IPS-NIHi7 (cell line): ENCODE measurements around the gene REEP2.
"Not testable (repeated sequence)": the region's sequence is repeated elsewhere in the genome, so short reads cannot be mapped to it uniquely, and the experiment has no call there.

Experiments used
- DNase-seq: peaks from one replicate; pipeline ENCODE4 v3.0.0; 2012; ENCODE audit warnings: mixed read lengths; ENCODE audit errors: extremely low spot score

REEP2 gene

DNA sequence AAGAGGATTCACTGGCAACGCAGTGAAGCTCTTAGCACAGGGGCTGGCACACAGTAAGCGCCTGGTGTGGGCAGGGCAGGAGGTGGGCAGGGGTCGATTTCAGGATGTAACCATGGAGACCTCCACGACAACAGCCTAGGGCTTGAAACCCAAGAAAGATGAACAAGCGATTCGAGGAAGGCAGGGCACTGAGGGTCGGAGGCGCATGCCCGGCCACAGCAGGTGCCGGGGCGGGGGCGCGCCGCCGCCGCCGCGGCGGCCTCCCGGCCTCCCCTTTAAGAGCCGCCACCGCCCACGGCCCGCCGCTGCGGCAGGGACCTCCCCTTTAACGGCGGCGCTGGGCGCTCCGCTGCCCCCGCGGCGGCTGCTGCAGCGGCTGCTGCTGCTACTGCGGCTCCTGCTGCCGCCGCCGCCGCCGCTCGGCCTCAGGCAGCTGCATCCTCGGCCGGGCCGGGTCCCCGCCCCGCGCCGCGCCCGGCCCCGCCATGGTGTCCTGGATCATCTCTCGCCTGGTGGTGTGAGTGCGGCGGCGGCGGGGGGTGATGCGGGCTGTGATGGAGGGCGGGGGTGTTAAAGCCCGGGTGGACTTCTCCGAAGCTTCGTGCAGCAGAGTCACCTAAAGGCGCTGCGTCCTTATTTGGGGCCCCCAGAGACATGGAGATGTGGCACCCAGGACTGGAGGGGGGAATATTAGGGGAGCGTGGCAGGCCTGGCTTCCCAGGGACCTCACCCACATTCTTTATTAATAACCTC lies at the start of gene REEP2:
Gene REEP2 (plus strand): TSS at position 334 of the 753 bp plus-strand sequence. CDS start 152 bp downstream, at position 486.
- peak; percentile 93 for DNase-seq

GRCh38 chr5:138389332-138389731 lies 49.5 kb upstream of the REEP2 start:
- DNase-seq: no peak

GRCh38 chr5:138389911-138390310 lies 48.9 kb upstream of the REEP2 start:
- DNase-seq: not testable (repeated sequence)

- no peak for DNase-seq
Observed at GRCh38 chr5:138391859-138392386, 46.9 kb upstream of the REEP2 start.

DNA sequence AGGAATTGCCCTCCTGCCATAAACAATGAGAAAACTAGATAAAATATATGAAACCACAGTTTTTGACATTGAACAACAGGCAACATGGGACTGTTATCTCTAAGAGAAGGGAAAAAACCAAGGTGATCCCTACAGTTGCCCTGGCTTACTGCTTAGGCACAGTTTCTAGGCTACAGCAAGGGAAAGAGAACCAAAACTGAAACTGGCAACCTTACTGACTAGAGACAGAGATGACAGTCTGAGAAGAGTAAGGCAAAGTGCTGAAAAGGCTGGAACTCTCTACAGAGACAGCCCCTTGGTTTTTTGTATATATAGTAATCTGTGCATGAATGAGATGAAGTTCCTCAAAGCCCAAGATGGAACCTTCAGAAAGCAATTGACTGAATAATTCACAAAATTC lies 36.2 kb upstream of the REEP2 start:
- DNase-seq: no peak

DNA sequence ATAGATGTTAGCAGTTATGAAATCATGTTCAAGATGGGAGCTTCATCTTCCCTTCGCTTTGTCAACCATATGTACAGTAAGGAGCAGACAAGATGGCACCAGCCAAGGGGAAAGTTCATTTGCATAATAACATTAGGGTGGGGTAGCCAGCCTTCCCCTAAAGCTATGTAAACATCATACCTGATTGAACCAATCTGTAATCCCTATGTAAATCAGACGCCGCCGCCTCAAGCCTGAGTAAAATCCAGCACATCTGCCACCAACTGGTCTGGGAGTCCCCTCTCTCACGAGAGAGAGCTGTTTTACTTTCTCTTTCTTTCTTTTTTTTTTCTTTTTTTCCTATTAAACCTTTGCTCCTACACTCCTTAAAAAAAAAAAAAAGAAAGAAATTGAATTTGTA lies 30.8 kb upstream of the REEP2 start:
- no peak for DNase-seq

DNA sequence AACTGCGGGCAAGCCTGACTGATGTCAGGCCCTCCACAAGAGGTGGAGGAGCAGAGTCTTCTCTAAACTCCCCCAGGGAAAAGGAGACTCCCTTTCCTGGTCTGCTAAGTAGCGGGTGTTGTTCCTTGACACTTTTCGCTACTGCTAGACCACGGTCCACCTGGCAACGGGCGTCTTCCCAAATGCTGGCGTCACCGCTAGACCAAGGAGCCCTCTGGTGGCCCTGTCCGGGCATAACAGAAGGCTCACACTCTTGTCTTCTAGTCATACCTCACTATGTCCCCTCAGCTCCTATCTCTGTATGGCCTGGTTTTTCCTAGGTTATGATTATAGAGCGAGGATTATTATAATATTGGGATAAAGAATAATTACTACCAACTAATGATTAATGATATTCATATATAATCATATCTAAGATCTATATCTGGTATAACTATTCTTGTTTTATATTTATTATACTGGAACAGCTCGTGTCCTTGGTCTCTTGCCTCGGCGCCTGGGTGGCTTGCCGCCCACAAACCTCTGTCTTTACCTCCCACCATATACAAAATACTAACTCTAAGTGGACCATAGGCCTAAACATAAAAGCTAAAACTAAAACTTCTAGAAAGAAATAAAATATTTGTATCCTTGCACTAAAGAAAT lies 27.7 kb upstream of the REEP2 start:
- not testable (repeated sequence) for DNase-seq

GRCh38 chr5:138418444-138418843 lies 20.4 kb upstream of the REEP2 start:
- no peak for DNase-seq

DNA sequence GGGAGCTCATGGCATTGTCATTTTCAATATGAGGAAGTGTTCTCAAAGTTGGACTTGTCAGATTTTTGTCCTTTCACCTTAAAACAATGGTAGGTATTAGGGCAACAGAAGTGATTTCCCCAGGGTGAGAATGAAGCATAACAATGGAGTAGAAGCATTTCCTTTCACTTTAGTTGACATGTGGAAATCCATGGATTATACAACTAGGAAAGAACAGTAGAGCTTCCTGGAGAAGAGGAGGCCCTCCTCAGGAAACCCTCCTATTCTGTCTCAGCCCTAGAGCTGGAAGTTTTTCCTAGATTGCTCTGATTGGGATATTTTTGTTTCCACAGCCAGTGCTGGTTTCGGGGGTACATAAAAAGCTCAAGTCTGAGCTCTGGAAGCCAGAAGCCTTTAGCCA lies 13.8 kb upstream of the REEP2 start:
- DNase-seq: no peak

GRCh38 chr5:138435943-138436342 lies 2.9 kb upstream of the REEP2 start:
- DNase-seq: no peak

DNA sequence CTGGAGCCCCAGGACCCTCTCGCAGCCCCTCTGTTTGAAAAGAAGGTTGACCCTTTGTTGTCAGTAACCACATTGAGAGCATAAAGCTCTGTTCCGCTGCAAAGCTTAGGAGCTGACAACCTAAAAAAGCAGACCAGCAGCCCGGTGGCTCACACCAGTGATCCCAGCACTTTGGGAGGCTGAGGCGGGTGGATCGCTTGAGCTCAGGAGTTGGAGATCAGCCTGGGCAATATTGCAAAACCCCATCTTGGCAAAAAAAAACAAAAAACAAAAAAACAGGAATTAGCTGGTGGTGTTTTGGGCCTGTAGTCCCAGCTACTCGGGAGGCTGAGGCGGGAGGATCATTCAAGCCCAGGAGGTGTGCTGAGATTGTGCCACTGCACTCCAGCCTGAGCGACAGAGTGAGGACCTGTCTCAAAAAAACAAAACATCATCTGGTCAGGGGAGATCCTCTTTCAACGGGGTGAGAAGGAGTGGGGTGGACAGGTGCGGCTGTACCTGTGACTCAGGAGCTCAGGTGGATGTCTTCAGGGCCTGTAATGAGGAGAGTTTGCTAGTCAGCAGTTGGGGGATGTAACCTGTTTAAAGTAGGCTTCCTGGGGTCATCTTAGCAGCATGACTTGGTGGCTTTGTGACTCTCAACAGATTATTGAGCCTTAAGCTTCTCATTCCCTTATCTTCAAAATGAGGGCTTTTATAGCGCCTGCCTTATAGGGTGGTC lies 694 bp upstream of the REEP2 start:
- DNase-seq: peak; percentile 38

DNA sequence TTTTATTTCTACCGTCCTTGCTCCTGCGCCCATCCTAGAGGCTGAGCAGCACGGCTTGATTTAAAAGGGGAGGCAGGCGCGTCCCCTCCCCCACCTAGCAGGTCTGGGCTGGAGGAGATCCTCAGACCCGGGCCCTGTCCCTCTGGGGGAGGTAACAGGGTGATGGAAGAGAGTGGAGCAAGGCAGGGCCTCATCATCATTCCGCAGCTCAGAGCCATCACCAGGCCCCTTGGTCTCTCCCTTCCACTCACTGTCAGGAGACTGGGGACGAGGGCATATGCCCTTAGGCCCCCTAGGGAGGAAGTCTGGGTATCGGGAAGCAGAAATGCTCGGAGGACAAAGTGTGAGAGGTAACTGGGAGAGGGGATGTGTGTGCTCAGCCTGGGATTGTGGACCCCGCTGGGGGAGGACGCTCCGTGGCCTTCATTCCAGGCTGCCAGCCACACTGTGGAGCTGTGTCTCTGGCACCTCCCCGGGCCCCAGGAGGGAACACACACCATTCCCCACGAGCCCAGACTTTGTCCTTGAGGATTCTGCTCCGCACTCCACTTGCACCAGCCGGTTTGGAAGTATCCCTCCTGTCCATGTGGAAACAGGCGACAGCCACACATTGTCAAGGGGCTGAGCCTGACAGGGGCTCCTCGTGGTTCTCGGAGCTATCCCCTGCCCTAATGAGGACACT lies 761 bp downstream of the REEP2 start:
- peak; percentile 48 for DNase-seq

DNA sequence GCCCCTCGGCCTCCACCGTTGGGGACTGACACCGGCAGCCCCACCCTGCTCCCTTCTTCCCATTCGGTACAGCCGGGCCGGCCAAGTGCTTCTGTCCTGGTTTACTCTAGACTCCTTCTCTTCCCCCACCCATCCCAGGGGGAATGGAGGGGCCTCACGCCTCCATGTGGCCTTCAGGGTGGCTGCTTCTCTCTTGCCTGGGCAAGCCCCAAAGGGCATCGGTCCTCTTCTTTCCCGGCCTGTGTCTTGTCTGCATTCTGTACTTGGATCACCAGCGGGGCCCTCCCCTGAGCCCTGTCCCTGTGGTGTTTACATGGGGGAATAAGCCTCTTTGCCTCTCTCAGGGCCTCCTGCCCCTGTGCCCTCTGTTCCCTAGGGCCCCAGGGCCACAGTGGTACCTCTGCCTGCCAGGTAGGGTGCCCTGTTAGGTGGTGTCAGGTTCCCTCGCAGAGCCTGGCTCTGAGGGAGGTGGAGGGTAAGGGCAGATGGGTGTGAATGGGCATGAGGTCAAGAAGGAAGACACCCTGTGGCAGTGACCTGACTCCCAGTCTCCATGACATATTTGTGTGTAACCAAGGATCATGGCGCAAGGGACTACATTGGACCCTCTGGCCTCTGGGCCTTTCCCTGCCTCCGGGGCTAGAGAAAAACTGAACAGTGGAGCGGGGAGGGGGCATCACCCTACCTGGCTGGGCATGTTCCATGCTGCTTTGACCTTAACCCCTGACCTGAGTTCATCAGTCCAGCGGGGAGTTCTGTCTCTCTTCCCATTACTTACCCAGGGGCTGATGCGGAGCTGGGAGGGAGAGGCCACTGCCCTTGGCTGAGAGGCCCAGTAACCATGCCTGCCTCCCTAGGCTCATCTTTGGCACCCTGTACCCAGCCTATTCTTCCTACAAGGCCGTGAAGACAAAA lies 1.6 kb downstream of the REEP2 start:
- no peak for DNase-seq

- DNase-seq: no peak
Observed at GRCh38 chr5:138441221-138441620, 2.4 kb downstream of the REEP2 start.

- no peak for DNase-seq
Observed at GRCh38 chr5:138444078-138444773, 5.4 kb downstream of the REEP2 start.

DNA sequence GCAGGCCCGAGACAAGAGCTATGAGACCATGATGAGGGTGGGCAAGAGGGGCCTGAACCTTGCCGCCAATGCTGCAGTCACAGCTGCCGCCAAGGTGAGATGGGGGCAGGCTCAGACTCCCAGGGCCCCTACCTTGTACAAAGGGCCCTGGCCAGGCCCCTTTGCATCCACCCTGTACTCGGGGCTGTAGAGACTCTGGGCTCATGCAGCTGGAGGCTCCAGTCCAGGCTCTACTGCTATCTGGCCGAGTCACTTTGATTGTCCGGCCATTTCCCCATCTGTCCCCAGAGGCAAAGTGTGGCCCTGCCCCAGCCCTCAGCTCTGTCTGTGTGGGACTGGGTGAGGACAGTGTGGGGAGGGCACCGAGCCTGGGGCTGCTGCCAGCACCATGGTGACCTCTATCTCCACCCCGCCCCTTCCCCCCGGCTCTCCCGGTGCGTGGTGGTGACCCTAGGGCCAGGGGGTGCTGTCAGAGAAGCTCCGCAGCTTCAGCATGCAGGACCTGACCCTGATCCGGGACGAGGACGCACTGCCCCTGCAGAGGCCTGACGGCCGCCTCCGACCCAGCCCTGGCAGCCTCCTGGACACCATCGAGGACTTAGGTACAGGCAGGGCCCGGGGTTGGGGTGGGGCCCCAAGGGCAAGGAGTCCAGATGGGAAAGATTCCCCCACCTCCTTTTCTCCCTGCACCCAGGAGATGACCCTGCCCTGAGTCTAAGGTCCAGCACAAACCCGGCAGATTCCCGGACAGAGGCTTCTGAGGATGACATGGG lies 6.1 kb downstream of the REEP2 start:
- DNase-seq: no peak

DNA sequence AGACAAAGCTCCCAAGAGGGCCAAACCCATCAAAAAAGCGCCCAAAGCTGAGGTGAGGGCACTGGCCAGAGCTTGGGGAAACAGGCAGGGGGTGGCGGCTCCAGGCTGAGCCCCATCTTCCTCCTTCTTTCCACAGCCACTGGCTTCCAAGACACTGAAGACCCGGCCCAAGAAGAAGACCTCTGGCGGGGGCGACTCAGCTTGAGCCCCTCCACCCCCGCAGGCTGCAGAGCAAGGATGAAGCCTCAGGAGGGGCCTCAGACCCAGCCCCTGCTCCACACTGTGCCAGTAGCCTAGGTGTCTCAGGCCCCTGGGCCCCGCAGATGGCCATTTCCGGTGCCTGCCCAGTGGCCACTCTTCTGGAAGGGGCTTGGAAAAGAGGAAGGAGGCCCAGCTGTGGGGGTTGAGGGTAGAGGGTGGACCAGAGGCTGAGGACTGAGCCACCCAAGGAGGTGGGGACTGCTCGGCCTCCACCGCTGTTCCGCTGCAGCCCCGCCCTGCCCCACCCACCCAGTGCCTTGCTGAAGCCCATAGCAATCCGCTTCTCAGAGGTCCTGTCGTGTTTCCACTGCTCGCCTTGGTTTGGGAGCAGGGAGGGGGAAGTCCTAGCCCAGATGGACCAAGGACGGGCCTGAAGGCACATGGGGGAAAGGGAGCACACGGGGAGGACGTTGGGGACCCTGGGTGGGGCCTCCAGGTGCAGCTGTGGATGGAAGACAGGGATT lies 6.9 kb downstream of the REEP2 start:
- DNase-seq: no peak

DNA sequence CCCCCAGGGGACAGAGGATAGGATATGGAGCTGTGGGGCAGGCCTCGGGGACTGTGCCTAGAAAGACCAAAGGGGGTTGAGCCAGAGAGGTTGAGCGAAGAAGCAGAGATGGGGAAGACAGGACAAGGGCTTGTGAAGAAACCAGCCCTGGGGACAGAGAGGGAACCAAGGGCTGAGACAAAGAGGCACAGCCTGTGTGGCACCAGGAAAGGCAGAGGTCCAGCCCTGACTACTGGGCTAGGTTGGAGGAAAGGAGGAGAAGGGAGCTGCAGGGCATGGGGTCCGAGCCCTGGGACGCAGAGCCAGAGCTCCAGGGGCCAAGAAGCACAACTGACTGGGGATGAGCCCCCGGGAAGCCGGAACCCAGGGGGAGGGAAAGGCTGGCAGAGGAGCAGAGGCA lies 9.2 kb downstream of the REEP2 start:
- DNase-seq: no peak
